GM23338 (cell line): Measurements from ENCODE around the gene SCAF4. TPM values are rescaled to one million over a fixed set of nuclear protein-coding genes. Genes with fewer than 3 reads are reported as not detected.

Experiments used
- ATAC-seq: fragments of 200-7000 bp; cut with Tn5 transposase; 3 replicates; pipeline ENCODE4 v1.9.1; 2020
- DNase-seq: peaks from one replicate; pipeline ENCODE4 v3.0.0-alpha.2; 2015; ENCODE audit warnings: low spot score
- H2AFZ ChIP-seq: fragments of 200-600 bp; sonication (generic); 2 replicates; pipeline ENCODE4 v1.8.0; 2016; ENCODE audit warnings: antibody characterized with exemption, mild to moderate bottlenecking, moderate library complexity
- H3F3A ChIP-seq: fragments of 200-600 bp; sonication (generic); replicated peaks from 2 replicates; pipeline ENCODE4 v1.8.0; 2017; ENCODE audit warnings: antibody characterized with exemption, mixed run types, low read depth
- H3K27ac ChIP-seq: fragments of 200-600 bp; sonication (generic); 2 replicates; pipeline ENCODE4 v1.6.1; 2016; ENCODE audit warnings: low read depth
- H3K27me3 ChIP-seq: fragments of 200-600 bp; sonication (generic); 2 replicates; pipeline ENCODE4 v1.8.0; 2016; ENCODE audit warnings: mild to moderate bottlenecking, mixed run types, moderate library complexity; ENCODE audit not compliant: insufficient read depth
- H3K36me3 ChIP-seq: fragments of 200-600 bp; sonication (generic); 2 replicates; pipeline ENCODE4 v1.8.0; 2016; ENCODE audit warnings: mild to moderate bottlenecking; ENCODE audit not compliant: insufficient read depth
- H3K4me1 ChIP-seq: fragments of 200-600 bp; sonication (generic); 2 replicates; pipeline ENCODE4 v1.8.0; 2016; ENCODE audit warnings: mild to moderate bottlenecking, moderate library complexity; ENCODE audit not compliant: insufficient read depth
- H3K4me2 ChIP-seq: fragments of 200-600 bp; sonication (generic); 2 replicates; pipeline ENCODE4 v1.7.1; 2017; ENCODE audit warnings: mixed run types
- H3K4me3 ChIP-seq: fragments of 200-600 bp; sonication (generic); 2 replicates; pipeline ENCODE4 v1.6.1; 2016; ENCODE audit warnings: mixed run types
- H3K79me2 ChIP-seq: fragments of 200-600 bp; sonication (generic); replicated peaks from 2 replicates; pipeline ENCODE4 v1.8.0; 2017; ENCODE audit warnings: mild to moderate bottlenecking; ENCODE audit not compliant: insufficient read depth
- H3K9me2 ChIP-seq: fragments of 200-600 bp; sonication (generic); 2 replicates; pipeline ENCODE4 v1.8.0; 2017; ENCODE audit not compliant: insufficient read depth
- H4K20me1 ChIP-seq: fragments of 200-600 bp; sonication (generic); replicated peaks from 2 replicates; pipeline ENCODE4 v1.8.0; 2017; ENCODE audit warnings: mild to moderate bottlenecking; ENCODE audit not compliant: insufficient read depth
- H3K27ac Mint-ChIP-seq: 2 replicates; pipeline ENCODE4 v1.8.0; 2020; ENCODE audit warnings: inconsistent platforms, mild to moderate bottlenecking, moderate library complexity, mixed read lengths
- H3K27me3 Mint-ChIP-seq: 3 replicates; pipeline ENCODE4 v1.8.0; 2022; ENCODE audit warnings: low read depth, mild to moderate bottlenecking, moderate library complexity, mixed read lengths, inconsistent platforms; ENCODE audit not compliant: insufficient read depth, poor library complexity
- H3K36me3 Mint-ChIP-seq: 3 replicates; pipeline ENCODE4 v1.8.0; 2021; ENCODE audit warnings: low read depth, mild to moderate bottlenecking, inconsistent platforms, moderate library complexity, mixed read lengths
- H3K4me1 Mint-ChIP-seq: 3 replicates; pipeline ENCODE4 v1.8.0; 2020; ENCODE audit warnings: mild to moderate bottlenecking, inconsistent platforms, mixed read lengths
- H3K4me3 Mint-ChIP-seq: 3 replicates; pipeline ENCODE4 v1.8.0; 2021; ENCODE audit warnings: moderate library complexity, mild to moderate bottlenecking, inconsistent platforms, mixed read lengths
- H3K9me3 Mint-ChIP-seq: 3 replicates; pipeline ENCODE4 v1.8.0; 2020; ENCODE audit warnings: moderate library complexity, mild to moderate bottlenecking, inconsistent platforms, mixed read lengths
- EZH2 ChIP-seq: fragments of 200-600 bp; sonication (generic); IDR thresholded peaks from one replicate; pipeline ENCODE4 v1.8.0; 2017; ENCODE audit warnings: antibody characterized with exemption, mild to moderate bottlenecking, low read depth; ENCODE audit not compliant: unreplicated experiment
- EZH2phosphoT487 ChIP-seq: fragments of 200-600 bp; sonication (generic); IDR thresholded peaks from one replicate; pipeline ENCODE4 v1.8.1; 2018; ENCODE audit warnings: antibody characterized with exemption; ENCODE audit not compliant: unreplicated experiment
- JUNB ChIP-seq: IDR thresholded peaks from one replicate; pipeline ENCODE4 v1.6.1; 2016; ENCODE audit warnings: antibody characterized with exemption; ENCODE audit not compliant: unreplicated experiment
- POLR2AphosphoS5 ChIP-seq: IDR thresholded peaks from 2 replicates; pipeline ENCODE4 v1.6.1; 2016; ENCODE audit warnings: antibody characterized with exemption, low read depth
- STAT1 ChIP-seq: IDR thresholded peaks from one replicate; pipeline ENCODE4 v1.6.1; 2016; ENCODE audit warnings: antibody characterized with exemption; ENCODE audit not compliant: unreplicated experiment
- ZNF331 ChIP-seq: fragments of 250-450 bp; sonication (Bioruptor Pico); IDR thresholded peaks from 2 replicates; pipeline ENCODE4 v1.5.0; 2020; ENCODE audit warnings: low read depth, mild to moderate bottlenecking, moderate library complexity
- polyA plus RNA-seq: library from polyadenylated mRNA; unstranded; fragments of >200 nt; fragmentation: Nextera tagmentation; extraction: Ambion mirVana; gene quantifications from 2 replicates; pipeline ENCODE4 v1.2.1, GENCODE V29; 2016
- total RNA-seq: library from RNA; depleted of rRNA; stranded (reverse); fragments of >200 nt; shearing (Covaris generic); gene quantifications from 2 replicates; pipeline ENCODE4 v1.2.3, GENCODE V29; 2014
- TF ChIP-seq, protein P1 (sequence below): IDR thresholded peaks from one replicate; pipeline ENCODE4 v1.6.1; 2018; ENCODE audit warnings: antibody characterized with exemption; ENCODE audit not compliant: unreplicated experiment
- TF ChIP-seq, protein P2 (sequence below): IDR thresholded peaks from 2 replicates; pipeline ENCODE4 v1.6.1; 2016; ENCODE audit warnings: antibody characterized with exemption
- TF ChIP-seq, protein P3 (sequence below): fragments of 250-450 bp; sonication (Bioruptor Pico); IDR thresholded peaks from 2 replicates; pipeline ENCODE4 v1.5.0; 2020; ENCODE audit warnings: mild to moderate bottlenecking, moderate library complexity
- TF ChIP-seq, protein P4 (sequence below), 2 experiments: fragments of 200-600 bp in 1 of 2; sonication (generic) in 1 of 2; conservative IDR thresholded peaks; 2 replicates each; pipeline versions ENCODE4 v1.5.1 to v1.6.1; 2016 to 2017; ENCODE audit warnings: antibody characterized with exemption in 2 of 2, low read depth in 2 of 2, mild to moderate bottlenecking in 2 of 2, moderate library complexity in 1 of 2

The SCAF4 gene
- total and polyA plus RNA-seq, 2 experiments from 2014 or later, result 29.7 to 45.8 TPM

DNA sequence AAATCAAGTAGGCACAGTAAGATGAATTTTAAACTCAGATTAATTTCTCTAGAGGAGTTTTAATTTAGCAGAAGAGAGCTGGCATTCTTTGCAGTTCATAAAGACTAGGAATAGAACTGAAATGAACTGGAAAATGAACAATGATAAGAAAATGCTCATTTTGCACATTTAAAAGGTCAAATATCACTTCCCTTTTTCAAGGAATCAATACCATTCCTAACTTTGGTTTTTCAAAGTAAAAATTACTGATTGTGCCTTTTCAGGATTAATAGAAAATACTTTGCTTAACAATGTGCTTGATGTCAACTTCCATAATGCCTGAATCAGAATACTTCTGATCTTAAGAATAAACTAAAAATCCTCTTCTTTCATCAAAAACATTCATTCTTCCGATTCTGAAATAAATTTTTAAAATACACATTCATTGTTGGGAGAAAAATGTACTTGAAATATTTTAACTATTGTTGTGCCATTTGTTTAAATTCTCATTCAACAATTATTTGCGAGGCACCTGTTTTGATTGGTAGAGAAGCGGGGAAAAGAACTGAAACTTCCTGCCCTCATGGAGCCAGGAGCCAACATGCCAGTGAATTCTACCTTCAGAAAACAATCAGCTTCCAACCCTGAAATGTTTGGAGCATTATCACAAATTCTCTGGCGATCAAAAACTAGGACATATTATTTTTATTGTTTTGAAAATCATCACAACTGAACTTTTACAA, 2.1 kb downstream of the SCAF4 start (continued):
- TF ChIP-seq, protein P1, sequence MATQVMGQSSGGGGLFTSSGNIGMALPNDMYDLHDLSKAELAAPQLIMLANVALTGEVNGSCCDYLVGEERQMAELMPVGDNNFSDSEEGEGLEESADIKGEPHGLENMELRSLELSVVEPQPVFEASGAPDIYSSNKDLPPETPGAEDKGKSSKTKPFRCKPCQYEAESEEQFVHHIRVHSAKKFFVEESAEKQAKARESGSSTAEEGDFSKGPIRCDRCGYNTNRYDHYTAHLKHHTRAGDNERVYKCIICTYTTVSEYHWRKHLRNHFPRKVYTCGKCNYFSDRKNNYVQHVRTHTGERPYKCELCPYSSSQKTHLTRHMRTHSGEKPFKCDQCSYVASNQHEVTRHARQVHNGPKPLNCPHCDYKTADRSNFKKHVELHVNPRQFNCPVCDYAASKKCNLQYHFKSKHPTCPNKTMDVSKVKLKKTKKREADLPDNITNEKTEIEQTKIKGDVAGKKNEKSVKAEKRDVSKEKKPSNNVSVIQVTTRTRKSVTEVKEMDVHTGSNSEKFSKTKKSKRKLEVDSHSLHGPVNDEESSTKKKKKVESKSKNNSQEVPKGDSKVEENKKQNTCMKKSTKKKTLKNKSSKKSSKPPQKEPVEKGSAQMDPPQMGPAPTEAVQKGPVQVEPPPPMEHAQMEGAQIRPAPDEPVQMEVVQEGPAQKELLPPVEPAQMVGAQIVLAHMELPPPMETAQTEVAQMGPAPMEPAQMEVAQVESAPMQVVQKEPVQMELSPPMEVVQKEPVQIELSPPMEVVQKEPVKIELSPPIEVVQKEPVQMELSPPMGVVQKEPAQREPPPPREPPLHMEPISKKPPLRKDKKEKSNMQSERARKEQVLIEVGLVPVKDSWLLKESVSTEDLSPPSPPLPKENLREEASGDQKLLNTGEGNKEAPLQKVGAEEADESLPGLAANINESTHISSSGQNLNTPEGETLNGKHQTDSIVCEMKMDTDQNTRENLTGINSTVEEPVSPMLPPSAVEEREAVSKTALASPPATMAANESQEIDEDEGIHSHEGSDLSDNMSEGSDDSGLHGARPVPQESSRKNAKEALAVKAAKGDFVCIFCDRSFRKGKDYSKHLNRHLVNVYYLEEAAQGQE, result no peak

DNA sequence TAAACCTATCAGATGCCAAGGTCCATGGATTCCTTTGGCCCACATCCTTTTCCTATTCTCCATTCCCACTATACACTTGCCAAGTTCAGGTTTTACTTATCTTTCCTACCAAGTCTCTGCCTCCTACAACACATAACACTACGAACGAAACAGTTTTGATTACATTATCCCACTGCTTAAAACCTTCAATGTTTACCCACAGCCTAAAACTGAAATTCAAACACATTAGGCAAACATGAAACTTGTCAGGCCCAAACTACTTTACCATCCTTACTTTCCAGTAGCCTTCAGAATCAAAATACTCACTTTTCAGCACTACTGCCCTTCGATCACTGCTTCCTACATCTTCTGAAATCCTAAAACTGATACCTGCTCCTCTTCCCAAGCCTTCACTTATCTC, 3.0 kb downstream of the SCAF4 start:
- TF ChIP-seq JUNB (no peak), POLR2AphosphoS5 (no peak), EZH2 (no peak), ZNF331 (CRISPR knock-in tag) (no peak), EZH2phosphoT487 (no peak), STAT1 (no peak)
- TF ChIP-seq, protein P2, sequence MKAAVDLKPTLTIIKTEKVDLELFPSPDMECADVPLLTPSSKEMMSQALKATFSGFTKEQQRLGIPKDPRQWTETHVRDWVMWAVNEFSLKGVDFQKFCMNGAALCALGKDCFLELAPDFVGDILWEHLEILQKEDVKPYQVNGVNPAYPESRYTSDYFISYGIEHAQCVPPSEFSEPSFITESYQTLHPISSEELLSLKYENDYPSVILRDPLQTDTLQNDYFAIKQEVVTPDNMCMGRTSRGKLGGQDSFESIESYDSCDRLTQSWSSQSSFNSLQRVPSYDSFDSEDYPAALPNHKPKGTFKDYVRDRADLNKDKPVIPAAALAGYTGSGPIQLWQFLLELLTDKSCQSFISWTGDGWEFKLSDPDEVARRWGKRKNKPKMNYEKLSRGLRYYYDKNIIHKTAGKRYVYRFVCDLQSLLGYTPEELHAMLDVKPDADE, result no peak
- TF ChIP-seq, protein P3, sequence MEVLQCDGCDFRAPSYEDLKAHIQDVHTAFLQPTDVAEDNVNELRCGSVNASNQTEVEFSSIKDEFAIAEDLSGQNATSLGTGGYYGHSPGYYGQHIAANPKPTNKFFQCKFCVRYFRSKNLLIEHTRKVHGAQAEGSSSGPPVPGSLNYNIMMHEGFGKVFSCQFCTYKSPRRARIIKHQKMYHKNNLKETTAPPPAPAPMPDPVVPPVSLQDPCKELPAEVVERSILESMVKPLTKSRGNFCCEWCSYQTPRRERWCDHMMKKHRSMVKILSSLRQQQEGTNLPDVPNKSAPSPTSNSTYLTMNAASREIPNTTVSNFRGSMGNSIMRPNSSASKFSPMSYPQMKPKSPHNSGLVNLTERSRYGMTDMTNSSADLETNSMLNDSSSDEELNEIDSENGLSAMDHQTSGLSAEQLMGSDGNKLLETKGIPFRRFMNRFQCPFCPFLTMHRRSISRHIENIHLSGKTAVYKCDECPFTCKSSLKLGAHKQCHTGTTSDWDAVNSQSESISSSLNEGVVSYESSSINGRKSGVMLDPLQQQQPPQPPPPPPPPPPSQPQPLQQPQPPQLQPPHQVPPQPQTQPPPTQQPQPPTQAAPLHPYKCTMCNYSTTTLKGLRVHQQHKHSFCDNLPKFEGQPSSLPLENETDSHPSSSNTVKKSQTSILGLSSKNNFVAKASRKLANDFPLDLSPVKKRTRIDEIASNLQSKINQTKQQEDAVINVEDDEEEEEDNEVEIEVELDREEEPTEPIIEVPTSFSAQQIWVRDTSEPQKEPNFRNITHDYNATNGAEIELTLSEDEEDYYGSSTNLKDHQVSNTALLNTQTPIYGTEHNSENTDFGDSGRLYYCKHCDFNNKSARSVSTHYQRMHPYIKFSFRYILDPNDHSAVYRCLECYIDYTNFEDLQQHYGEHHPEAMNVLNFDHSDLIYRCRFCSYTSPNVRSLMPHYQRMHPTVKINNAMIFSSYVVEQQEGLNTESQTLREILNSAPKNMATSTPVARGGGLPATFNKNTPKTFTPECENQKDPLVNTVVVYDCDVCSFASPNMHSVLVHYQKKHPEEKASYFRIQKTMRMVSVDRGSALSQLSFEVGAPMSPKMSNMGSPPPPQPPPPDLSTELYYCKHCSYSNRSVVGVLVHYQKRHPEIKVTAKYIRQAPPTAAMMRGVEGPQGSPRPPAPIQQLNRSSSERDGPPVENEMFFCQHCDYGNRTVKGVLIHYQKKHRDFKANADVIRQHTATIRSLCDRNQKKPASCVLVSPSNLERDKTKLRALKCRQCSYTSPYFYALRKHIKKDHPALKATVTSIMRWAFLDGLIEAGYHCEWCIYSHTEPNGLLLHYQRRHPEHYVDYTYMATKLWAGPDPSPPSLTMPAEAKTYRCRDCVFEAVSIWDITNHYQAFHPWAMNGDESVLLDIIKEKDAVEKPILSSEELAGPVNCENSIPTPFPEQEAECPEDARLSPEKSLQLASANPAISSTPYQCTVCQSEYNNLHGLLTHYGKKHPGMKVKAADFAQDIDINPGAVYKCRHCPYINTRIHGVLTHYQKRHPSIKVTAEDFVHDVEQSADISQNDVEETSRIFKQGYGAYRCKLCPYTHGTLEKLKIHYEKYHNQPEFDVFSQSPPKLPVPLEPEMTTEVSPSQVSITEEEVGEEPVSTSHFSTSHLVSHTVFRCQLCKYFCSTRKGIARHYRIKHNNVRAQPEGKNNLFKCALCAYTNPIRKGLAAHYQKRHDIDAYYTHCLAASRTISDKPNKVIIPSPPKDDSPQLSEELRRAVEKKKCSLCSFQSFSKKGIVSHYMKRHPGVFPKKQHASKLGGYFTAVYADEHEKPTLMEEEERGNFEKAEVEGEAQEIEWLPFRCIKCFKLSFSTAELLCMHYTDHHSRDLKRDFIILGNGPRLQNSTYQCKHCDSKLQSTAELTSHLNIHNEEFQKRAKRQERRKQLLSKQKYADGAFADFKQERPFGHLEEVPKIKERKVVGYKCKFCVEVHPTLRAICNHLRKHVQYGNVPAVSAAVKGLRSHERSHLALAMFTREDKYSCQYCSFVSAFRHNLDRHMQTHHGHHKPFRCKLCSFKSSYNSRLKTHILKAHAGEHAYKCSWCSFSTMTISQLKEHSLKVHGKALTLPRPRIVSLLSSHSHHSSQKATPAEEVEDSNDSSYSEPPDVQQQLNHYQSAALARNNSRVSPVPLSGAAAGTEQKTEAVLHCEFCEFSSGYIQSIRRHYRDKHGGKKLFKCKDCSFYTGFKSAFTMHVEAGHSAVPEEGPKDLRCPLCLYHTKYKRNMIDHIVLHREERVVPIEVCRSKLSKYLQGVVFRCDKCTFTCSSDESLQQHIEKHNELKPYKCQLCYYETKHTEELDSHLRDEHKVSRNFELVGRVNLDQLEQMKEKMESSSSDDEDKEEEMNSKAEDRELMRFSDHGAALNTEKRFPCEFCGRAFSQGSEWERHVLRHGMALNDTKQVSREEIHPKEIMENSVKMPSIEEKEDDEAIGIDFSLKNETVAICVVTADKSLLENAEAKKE (CRISPR knock-in tag), result no peak
- TF ChIP-seq, protein P4, sequence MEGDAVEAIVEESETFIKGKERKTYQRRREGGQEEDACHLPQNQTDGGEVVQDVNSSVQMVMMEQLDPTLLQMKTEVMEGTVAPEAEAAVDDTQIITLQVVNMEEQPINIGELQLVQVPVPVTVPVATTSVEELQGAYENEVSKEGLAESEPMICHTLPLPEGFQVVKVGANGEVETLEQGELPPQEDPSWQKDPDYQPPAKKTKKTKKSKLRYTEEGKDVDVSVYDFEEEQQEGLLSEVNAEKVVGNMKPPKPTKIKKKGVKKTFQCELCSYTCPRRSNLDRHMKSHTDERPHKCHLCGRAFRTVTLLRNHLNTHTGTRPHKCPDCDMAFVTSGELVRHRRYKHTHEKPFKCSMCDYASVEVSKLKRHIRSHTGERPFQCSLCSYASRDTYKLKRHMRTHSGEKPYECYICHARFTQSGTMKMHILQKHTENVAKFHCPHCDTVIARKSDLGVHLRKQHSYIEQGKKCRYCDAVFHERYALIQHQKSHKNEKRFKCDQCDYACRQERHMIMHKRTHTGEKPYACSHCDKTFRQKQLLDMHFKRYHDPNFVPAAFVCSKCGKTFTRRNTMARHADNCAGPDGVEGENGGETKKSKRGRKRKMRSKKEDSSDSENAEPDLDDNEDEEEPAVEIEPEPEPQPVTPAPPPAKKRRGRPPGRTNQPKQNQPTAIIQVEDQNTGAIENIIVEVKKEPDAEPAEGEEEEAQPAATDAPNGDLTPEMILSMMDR (conservative IDR thresholded peaks at IDR 0.05; ENCODE audit: low read depth in 2 of 2), result no peak
- H3K9me2 ChIP-seq, result no peaks in the 10 kb centered on the region
- H3K27me3 Mint-ChIP-seq, result peaks cover 6% of the 10 kb centered on the region

More for the DNA sequence above, 3.0 kb downstream of the SCAF4 start:
- H4K20me1 ChIP-seq, result peaks cover 55% of the 10 kb centered on the region
- no peaks in the 10 kb centered on the region for H3K27me3 ChIP-seq
- H2AFZ ChIP-seq, result no peak overlapping the region
- H3K27ac ChIP-seq, result no peak overlapping the region
- no peaks in the 10 kb centered on the region for H3K9me3 Mint-ChIP-seq
- peaks cover 5% of the 10 kb centered on the region for H3K36me3 Mint-ChIP-seq
- peak overlapping the region; percentile 50 for H3K4me3 ChIP-seq
- H3K27ac Mint-ChIP-seq, result no peak overlapping the region
- no peaks in the 10 kb centered on the region; the same call in 1 of the 2 replicates for H3K36me3 ChIP-seq
- H3K79me2 ChIP-seq, result peaks cover 69% of the 10 kb centered on the region
- peaks cover 14% of the 10 kb centered on the region; the same call in 1 of the 2 replicates for H3F3A ChIP-seq
- H3K4me2 ChIP-seq, result peak overlapping the region; percentile 72
- peaks cover 21% of the 10 kb centered on the region for H3K4me1 Mint-ChIP-seq
- ATAC-seq, result no peak
- no peak for DNase-seq
- H3K4me3 Mint-ChIP-seq, result no peak overlapping the region
- peaks cover 43% of the 10 kb centered on the region for H3K4me1 ChIP-seq
